Erythroblast (primary cell): ENCODE measurements around the gene SF3B6.

Experiments
- GATA1 ChIP-seq: IDR thresholded peaks from 2 replicates; pipeline ENCODE4 v1.6.1; 2011; ENCODE audit warnings: low read depth, mild to moderate bottlenecking, control low read depth, low read length, moderate library complexity
- POLR2A ChIP-seq: IDR thresholded peaks from 2 replicates; pipeline ENCODE4 v1.6.1; 2011; ENCODE audit warnings: mild to moderate bottlenecking, low read length

GRCh38 chr2:24106786-24107185 lies 30.7 kb upstream of the SF3B6 start:
- TF ChIP-seq POLR2A (no peak), GATA1 (no peak)
